Measurements from ENCODE around the gene TBC1D16.
A peak's percentile ranks its signal among the peaks of the same experiment; 100 is the strongest.

The TBC1D16 gene, protein sequence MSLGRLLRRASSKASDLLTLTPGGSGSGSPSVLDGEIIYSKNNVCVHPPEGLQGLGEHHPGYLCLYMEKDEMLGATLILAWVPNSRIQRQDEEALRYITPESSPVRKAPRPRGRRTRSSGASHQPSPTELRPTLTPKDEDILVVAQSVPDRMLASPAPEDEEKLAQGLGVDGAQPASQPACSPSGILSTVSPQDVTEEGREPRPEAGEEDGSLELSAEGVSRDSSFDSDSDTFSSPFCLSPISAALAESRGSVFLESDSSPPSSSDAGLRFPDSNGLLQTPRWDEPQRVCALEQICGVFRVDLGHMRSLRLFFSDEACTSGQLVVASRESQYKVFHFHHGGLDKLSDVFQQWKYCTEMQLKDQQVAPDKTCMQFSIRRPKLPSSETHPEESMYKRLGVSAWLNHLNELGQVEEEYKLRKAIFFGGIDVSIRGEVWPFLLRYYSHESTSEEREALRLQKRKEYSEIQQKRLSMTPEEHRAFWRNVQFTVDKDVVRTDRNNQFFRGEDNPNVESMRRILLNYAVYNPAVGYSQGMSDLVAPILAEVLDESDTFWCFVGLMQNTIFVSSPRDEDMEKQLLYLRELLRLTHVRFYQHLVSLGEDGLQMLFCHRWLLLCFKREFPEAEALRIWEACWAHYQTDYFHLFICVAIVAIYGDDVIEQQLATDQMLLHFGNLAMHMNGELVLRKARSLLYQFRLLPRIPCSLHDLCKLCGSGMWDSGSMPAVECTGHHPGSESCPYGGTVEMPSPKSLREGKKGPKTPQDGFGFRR

DNA sequence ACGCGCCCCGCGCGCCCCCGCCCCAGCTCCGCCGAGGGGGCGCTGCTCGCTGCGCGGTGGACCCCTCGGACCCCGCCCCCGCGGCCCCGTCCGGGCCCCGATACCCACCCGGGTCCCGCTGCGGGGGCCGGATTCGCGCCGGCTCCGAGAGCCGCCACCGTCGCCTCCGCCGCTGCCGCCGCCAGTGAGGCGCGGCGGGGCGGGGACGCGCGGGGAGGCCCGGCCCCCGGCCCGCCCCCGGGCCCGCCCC lies at the start of gene TBC1D16:
TBC1D16 (minus strand) TSS at position 186 of the 250 bp plus-strand sequence. CDS start 22,325 bp downstream, outside the sequence.
- no peak for DNase-seq

DNA sequence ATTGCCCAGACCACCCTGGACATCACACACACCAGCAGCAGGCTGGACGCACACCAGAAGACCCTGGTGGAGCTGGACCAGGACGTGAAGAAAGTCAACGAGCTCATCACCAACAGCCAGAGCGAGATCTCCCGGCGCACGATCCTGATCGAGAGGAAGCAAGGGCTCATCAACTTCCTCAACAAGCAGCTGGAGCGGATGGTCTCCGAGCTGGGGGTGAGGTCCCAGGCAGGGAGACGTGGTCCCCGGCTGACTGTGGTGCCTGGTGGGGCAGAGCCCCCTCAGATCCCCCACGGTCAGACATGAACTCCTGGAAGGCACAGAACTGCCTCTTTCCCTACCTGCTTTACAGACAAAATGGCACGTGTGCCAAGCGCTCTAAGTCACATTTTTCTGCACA lies 49.1 kb upstream of the TBC1D16 start:
- no peak for DNase-seq

DNA sequence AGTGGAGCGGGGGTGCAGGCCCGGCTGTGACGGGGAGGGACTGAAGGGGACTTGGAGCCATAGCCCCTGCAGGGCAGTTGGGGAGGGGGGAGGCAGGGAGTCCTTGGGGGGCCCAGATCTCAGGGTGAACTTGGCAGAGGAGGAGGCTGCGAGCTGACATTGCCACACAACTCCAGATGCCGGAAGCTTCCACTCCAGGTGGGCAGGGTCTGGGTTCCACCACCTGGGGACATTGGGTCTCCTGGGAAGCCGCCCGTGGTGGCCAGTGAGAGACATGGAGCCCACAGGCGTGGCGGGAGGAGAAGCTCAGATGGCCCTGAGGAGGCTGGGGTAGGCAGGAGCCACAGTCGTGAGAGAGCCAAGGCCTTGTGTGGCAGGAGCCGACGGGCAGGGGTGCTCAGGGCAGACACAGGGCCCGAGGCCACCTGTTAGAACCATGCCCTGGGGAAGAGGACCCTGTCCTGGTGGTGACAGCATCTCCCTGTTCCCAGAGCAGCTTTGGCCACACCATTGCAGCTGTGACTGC lies 47.5 kb upstream of the TBC1D16 start:
- DNase-seq: no peak

DNA sequence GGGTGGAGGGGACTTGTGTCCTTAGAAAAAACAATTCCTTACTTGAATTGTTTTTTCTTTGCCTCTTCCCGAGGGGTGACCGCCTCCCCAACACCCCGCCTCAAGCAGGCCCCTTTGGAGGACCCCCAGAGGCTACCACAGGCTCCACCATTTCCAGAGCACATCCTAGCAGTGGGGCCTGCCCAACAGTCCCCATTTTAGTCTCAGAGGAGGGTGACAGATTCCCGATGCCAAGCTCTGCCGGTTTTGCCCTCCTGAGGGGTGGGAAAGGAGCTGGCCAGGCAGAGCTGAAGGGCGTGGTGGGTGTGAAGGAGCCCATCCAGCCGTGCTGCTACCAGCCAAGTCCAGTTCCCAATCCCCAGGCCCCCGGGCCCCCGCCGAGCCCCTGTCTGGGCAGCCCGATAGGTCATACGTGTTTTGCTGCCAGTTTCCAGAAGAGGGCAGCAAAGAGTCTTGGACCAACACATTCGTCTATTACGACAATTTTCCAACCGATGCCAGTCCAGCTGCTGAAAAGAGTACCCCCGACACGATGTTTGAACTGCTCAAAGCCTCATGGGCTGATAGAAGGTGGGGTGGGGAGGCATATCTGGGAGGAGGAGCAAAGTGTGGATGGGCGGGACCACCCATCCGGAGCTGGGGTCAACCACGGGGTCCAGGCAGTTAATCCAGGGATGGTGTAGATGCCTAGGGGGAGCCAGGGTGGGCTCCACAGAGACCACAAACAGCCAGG lies 46.9 kb upstream of the TBC1D16 start:
- peak; percentile 25 for DNase-seq

DNA sequence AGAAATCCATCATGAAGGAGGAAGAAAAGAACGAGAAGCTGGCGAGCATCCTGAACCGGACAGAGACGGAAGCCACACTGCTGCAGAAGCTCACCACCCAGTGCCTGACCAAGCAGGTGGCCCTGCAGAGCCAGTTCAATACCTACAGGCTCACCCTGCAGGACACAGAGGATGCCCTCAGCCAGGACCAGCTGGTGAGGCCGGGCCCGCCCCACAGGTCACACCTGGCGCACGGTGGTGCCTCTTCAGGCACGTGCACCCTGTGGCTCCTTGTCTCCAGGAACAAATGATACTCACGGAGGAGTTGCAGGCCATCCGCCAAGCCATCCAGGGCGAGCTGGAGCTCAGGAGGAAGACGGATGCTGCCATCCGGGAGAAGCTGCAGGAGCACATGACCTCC lies 45.9 kb upstream of the TBC1D16 start:
- DNase-seq: no peak

DNA sequence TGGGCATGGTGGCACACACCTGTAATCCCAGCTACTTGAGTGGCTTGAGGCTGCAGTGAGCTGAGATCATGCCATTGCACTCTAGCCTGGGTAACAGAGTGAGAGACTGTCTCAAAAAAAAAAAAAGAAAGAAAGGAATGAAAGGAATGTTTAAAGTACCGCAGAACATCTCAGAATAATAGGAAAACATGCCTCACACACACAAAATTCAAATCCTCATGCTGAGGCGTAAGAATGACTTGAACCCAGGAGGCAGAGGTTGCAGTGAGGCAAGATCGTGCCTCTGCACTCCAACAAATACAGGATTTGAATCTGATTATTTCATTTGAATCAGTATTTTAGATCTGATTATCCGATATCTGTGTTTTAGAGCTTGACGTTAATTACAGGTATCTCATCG lies 44.4 kb upstream of the TBC1D16 start:
- no peak for DNase-seq

DNA sequence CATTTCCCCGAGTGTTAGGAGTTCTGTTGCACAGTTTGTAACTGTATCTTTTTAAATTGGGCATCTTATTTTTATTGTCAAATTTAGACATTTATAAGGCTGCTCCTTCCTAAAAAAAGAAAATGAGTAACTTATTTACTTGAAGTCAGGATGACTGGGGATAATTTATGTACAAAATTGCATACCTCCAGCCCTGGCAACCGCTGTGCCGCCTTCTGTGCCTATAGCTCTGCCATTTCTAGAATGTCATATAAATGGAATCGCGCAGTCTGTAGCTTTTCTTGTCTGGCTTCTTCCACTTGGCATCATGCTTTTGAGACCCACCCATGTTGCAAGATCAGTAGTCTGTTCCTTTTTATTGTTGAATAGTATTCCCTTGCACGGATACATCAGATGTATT lies 36.7 kb upstream of the TBC1D16 start:
- DNase-seq: no peak

DNA sequence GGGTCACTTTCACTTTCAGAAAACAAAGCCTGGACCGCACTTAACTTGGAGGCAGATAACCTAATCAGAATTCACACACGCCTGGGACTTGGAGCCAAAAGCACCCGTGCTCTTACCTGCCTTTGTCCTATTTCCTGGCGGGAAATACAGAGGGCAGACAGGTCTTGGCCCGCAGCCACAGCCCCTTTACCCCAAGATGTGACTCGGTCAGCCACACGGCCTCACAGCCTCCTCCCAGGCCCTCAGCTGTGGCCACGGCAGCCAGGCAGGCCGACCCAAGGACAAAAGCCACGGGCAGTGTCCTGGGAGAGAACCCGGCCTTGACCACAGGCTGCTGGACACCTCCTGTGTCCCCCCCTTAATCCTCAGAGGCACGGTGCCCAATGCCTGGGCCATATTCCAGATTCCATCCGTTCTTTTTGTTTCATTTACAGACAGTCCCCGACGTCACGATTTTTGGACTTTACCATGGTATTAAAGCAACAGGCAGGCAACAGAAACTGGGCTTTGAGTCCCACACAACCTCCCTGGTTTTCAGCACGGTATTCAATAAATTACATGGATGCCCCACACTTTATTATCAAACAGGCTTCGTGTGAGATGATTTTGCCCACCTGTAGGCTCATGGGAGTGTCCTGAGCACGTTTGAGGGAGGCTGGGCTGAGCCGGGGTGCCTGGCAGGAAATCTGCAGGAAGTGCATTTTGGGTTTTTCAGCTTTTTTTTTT lies 35.6 kb upstream of the TBC1D16 start:
- DNase-seq: no peak

DNA sequence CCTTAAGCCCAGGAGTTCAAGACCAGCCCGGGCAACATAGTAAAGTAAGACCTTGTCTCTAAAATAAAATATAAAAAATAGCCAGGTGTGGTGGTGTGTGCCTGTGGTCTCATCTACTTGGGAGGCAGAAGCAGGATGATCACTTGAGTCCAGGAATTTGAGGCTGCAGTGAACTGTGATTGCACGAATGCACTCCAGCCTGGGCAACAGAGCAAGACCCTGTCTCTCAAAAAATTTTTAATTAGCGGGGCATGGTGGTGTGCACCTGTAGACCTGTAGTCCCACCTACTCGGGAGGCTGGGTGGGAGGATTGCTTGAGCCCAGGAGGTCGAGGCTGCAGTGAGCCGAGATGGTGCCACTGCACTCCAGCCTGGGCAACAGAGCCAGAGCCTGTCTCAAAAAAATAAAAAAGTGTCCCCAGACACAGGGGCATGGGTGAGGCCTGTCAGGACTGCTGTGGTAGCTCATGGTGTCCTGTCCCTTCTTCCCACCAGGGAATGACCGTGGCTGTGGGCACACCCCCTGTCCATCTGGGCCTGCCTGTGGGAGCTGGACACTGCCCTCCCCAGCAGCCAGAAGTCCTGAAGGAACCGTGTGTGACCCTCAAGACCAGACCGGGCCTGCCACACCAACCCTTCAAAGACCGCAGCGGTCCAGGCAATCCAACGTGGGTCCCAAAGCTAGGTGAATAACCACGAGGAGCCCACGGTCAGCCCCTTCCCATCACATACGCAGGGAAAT lies 34.9 kb upstream of the TBC1D16 start:
- DNase-seq: no peak

DNA sequence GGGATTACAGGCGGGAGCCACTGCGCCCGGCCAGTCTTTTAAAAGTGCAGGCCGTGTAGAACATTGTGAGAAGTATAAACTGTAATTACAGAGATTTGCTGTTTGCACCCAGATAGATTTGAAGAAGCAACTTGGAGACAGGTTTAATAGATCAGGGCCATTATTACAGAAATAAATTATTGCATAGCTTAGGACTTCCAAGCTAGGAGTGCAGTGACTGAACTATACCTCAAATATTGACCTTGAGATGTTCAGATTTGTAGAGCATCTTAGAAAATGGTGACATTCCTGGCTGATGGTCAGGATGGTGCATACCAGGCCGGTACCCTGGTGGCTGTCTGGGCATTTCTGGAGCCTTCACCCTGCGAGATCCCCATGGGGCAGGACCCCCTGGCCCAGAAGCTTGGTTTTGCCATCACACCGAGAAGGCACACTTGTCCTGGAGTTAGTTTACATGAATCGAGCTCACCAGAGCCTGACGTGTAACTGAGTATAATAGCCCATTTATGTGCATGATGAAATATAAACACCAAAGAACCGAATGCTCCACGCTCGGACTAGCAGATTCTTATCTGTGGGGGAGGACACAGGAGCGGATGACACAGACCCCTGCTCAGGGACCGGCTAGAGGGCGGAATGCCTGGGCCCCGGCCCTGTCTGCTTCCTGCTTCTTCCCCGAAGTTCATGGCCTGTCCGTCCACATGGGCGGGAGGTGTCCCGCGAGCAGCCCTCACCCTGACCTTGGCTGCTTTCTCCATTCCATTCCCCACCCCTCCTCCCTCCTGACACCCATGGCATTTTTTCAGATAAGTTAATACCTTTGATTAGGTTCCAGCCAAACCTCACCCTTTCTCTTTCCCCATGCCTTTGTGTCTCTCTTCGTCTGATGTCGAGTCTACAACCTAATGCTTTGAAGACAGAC lies 32.9 kb upstream of the TBC1D16 start:
- no peak for DNase-seq

DNA sequence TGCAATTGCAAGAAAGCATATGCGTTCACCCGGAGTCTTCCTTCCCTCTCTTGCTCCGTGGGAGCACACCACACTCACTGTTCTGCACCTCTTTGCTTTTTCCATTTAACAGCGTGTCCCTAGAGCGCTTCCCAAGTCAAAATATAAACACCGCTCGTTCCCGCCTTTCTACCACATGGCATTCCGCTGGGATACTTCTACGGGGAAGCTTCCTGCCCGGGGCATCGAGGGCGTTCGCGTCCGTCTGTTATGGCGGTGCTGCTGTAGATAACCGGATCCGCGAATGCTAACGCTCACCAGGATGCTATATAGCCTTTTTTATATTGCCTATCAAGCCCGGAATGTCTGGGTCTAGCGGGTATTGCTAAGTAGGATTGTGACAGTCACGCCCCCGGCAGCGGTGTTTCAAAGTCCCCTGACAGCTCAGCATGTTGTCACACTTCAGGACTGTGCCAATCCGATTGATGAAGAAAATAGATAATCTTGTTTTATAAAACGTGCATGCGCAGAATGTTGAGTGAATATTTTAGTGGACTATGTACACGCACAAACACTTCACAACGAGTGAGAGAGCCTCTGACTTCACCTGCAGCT lies 31.8 kb upstream of the TBC1D16 start:
- no peak for DNase-seq

DNA sequence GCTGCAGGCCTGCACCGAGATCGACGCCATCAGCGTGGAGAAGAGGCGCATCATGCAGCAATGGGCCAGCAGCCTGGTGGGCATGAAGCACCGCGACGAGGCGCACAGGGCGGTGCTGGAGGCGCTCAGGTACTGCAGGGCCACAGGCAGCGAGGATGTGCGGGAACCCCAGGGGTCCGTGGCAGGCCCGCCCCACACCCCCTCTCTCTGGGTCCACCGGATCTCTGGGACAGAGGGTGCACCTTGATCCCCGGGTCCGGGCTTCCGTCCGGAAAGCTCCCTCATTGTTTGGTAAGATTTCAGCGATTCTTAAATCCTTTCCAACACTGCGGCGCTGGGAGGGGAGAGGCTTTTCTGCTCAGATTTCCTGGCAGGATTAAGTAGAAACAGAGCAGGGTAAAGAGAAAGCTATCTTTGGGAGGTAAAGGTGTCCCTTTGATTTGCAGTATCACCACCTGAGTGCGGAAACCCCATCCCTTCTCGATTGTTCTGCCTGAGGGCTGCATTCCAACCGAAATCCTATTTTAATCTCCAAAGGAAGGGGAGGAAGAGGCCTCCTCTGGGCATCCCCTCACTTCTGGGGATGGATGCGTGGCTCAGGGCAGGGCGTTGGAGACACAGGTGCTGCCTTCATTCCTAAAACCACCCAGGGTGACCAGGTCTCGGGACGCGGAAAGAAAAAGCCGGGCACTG lies 30.0 kb upstream of the TBC1D16 start:
- no peak for DNase-seq

DNA sequence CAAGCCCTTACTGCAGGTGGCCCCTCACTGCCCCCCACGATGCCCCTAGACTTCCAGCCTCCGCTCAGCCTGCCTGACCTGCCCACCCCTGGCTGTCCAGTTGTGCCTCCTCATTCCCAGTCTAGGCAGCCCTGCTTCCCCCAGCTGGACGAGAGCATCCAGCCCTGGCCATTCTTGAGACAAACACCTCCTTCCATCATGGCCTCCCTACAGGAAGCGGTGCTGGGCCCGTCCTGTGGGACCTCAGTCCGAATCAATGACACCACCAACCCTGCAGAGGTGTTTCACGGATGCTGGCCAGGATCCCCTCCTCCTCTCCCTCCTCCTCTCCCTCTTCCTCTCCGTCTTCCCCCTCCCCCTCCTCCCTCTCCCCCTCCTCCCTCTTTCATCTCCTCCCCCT lies 29.0 kb upstream of the TBC1D16 start:
- no peak for DNase-seq

DNA sequence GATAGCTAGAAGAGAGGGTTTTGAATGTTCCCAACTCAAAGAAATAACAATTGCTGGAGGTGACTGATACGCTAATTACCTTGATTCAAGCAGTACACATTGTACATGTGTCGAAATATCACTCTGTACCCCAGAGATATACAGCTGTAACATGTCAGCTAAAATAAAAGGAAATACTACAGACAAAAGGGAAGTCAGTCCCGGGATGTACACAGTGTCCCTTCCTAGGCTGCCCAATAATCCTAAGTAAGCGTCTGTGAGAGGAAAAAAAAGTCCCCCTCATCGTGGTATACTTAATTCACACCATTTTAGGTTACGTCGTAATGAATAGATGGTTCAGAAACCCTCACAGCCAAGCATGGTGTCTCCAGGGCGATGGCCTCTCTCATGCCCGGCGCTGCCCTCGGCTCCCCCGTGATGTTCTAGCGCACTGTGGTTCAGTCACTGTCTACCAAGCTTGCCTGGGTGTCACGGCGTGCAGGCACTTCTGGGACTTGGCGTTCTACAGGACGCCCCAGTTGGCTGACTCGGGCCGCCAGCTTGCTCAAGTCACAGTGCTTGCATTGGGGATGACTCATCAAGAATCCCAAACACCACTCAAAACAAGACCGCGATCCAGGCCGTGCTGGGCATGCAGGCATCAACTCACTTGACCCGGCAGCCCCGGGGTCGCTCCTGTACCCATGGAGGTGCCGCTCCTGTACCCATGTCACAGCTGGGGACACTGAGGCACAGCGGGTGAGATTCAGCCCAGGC lies 28.3 kb upstream of the TBC1D16 start:
- DNase-seq: no peak

DNA sequence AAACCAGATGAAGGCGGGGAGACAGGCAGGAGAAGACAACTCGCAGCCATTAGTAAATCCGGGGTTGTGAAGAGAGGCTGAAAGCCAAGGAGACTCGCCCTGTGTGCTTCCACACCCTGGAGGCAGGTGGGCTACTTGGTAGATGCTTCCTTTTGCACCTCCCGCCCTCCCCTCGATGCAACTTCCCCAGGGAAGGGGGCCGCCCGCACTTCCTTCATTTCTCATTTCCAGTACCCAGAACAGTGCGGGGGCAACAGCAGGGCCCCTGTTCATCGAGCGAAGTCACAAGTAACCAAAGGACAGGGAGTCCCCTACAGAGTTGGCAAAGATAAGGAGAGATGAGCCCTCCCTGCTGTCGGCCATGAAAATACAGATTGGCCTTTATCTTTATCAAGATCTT lies 25.7 kb upstream of the TBC1D16 start:
- DNase-seq: no peak

DNA sequence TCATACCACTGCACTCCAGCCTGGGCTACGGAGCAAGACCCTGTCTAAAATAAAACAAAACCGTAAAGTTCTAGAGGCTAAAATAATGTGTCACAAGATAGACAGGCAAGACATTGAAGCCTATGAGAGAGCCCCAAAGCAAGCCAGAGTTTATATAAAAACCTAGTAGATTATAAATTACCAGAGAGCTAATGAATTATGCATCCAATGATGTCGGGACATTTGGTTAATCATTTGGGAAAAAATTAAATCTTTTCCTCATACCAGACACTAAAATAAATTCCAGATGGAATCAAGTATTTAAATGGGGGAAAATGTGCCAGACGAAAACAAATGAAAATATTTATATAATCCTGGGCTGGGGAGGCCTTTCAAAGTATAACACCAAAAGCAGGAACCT lies 25.0 kb upstream of the TBC1D16 start:
- DNase-seq: no peak

DNA sequence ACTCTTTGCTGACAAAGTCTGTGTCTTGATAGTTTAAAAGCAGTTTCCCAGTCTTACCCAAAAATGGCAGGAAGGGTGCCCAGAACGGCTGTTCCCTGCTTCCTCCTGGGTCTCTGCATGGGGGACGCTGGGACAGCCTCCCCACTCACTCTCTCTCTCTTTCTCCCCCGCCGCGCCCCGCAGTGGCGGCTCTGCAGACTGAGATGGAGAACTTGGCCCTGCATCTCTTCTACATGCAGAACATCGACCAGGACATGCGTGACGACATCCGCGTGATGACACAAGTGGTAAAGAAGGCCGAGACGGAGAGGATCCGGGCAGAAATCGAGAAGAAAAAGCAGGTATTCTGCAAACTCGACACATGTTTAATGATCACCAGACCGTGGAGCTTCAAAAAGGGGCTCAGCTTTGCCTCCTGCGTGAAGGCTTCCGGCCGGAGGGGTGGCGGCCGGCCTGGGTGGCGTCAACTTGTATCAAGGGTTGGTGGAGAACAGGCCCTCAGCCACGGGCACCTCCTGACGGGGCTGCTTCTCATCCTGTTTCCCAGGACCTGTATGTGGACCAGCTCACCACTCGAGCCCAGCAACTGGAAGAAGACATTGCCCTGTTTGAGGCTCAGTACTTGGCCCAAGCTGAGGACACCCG lies 22.8 kb upstream of the TBC1D16 start:
- DNase-seq: no peak

DNA sequence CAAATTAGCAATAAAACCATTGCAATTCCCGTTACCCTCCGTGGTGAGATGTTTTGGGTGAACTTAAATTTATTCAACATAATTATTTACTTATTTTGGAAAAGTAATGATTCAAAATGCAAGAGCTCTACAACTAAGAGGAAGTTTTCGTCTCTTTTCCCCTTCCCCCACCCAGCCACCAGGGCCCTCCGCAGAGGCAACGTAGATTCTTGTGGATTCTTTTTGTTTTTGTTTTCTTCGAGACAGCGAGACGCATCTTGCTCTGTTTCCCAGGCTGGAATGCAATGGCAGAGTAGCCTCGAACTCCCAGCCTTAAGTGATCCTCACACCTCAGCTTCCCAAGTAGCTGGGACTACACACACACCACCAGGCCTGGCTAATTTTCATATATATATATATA lies 19.9 kb upstream of the TBC1D16 start:
- no peak for DNase-seq

DNA sequence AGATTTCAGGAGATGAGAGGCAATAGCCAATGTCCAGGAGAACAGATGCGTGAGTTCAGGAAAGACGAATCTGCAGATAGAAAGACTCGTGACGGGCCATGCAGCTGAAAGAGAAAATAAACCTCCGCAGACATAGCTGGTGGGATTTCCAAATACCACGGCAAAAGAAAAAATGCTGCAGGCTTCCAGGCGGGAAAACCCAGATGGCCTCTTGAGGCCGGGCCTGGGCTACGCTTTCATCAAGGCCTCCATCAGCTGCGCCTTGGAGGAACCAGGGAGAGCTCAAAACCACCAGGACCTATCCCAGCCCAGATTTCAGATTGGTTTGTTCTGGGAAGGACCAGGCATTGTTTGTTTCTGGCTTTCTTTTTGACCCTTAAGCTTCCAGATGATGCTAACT lies 17.4 kb upstream of the TBC1D16 start:
- no peak for DNase-seq

All from NCI-H2081 treated with DMSO at 0.1 percent for 48 hours (cell line).